ENCODE data around the gene SF3B1.
"Not testable (repeated sequence)": the region's sequence is repeated elsewhere in the genome, so short reads cannot be mapped to it uniquely, and the experiment has no call there.

SF3B1 gene

DNA sequence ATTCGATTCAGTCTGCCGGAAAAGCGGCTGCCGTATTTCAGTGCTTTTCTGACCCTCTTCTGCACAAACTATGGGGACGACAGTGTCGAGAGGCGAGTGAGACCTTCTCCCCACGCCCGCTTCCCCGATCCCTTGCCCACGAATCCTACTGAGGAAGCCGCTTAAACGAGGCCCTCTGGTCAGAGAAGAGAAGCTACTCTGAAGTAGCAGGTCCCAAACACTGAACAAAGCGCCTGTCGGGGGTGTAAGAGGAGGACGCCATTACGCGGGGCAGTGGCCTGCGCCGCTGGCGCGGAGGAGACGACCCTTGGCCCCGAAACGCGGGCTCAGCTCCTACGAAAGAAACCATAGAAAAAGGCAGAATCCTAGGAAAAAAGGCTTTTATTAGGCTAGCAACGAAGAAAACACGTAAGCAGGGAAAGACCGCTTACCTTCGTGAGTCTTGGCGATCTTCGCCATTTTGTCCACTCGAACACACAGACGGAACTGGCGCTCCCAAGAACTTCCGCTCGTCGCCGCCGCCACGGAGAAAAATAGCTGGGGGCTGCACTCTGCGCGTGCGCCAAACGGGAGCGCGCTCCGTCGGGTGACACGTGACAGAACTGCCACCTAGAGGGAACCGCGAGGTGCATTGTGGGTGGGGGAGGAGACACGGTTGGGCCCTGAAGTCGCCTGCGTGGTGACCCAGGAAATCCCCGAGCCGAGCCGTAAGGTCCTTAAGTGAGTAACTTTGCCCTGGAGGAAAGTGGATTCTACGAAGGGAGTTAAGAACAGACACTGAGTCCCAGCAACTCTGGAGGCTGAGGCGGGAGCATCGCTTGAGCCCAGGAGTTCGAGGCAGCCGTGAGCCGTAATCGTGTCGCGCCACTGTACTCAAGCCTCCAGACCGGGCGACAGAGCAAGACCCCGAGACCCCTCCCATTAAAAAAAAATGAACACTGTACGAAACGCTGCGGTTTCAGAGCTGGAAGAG is at the start of gene SF3B1:
TSS of gene SF3B1 (minus strand) at position 488 of the 973 bp plus-strand sequence. CDS start at position 459, 29 bp downstream.
- peak; percentile 98 for DNase-seq (ENCODE audit: low read depth)

GRCh38 chr2:197484248-197484647 is 49.4 kb upstream of the SF3B1 start:
- DNase-seq (ENCODE audit: low read depth), result not testable (repeated sequence)

GRCh38 chr2:197480165-197481036 is 45.6 kb upstream of the SF3B1 start:
- no peak for DNase-seq (ENCODE audit: low read depth)

DNA sequence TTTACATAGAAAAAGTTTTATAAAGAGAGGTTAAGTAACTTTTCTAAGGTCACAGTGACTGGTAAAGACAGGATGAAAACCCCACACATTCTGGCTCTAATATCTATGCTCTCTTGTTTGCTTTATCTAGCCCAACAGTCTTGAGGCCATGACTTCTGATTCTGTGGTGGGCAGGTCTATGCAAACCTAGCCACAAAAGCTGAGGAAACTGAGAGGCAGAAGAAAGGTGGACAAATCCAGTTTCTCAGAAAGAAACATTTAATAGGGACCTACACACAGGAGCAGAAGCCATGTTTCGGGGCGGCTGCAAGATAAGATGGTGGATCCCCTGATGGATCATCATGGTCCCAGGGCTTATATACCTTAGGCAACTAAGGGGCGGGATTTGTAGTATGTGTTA is 43.0 kb upstream of the SF3B1 start:
- no peak for DNase-seq (ENCODE audit: low read depth)

GRCh38 chr2:197472166-197472565 is 37.3 kb upstream of the SF3B1 start:
- DNase-seq (ENCODE audit: low read depth), result no peak

DNA sequence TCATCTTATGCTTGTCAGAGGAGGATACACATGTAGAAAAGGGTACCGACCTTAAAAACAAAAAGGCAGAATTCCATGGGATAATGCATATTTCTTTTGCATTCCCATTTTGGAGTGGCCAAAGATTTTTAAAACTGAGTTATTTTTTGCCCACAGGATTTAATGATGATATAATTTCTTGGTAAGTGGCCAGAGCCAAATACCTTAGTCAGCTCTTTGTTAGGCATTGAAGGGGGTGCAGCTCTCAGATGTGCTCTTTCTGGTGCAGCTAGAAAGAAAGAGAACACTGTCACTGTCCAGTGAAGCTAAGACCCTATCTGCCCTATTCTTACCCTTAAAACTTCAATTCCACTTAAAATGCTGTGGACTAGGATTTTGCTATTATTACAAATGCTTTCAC is 29.3 kb upstream of the SF3B1 start:
- DNase-seq (ENCODE audit: low read depth), result no peak

DNA sequence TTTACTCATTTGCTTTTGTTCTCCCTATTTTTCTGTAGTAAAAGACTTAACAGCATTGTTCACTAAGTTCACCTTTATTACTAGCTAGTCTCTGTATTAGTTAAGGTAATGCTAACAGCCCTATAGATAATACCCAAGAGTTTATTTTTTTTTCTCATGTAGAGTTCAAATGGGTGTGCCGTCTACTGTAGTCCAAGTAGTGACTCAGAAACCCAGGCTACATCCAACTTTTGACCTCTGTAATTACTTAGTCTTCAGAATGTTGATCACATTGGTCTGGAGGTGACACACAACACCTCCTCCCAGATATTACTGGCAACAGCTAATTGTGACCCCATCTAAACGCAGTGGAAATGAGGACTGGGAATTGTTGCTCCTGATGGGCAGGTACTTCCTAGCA is 26.2 kb upstream of the SF3B1 start:
- DNase-seq (ENCODE audit: low read depth), result no peak

DNA sequence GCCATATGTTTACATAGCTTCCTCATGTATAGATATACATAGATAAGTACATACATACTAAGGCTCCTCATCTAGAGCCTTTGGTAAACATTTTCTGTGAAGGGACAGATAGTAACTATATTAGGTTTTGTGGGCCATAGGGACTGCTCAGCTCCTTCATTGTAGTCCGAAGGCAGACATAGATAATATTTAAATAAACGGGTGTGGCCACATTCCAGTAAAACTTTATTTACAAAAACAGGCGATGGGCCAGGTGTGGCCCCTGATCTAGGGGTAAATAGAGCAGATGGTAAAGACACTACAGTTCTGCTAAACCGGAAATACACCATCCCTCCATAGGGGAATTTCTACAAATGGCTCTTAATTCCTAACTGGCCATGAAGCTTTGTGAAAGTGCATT is 25.8 kb upstream of the SF3B1 start:
- DNase-seq (ENCODE audit: low read depth), result no peak

DNA sequence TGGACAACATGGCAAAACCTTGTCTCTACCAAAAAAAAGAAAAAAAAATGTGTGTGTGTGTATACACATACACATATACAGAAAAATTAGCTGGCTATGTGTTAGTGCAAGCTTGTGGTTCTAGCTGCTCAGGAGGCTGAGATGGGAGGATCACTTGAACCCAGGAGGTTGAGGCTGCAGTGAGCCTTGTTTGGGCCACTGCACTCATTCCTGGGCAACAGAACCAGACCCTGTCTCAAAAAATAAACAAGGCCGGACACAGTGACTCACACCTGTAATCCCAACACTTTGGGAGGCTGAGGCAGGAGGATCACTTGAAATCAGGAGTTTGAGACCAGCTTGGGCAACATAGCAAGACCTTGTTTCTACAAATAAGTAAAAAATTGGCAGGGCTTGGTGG is 20.6 kb upstream of the SF3B1 start:
- DNase-seq (ENCODE audit: low read depth), result no peak

DNA sequence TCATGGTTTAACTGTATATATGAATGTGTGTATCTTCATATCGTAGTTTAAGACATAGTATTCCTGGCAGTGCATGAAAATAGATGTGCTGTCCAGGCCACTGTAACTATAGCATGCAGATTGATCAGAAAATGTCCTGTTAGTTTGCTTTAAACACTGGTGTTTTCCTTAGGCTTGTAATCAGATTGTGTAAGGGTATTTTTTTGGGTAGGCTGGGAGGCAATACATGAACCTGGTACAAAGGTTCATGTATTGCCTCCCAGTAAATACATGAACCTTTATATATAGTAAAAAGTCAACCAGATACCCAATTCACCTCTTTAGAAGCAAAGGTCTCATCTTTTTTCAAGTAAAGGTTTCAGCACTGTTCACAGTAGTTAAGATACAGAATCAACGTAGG is 20.1 kb upstream of the SF3B1 start:
- DNase-seq (ENCODE audit: low read depth), result no peak

DNA sequence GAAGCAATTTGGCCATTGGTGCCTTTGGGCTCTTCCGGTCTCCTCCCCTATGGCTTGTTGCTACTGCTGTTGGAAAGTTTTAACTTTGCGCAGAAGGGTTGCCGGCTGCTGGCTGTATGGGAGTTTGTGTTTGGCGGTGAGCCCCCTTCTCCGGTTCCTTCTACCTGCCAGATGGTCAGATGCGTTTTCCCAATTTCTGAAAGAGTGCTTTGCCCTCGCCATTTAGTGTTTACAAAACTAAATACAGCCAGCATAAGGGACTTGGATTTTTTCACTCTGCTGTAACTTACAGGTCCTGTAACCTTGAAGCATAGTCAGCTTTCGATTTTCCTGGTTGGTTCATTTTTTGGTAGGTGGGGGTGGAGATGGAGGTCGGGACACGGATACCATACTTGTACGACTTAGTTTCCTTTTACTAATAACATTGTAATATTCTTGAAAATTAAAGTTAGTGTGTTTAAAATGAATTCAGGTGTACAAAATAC is 19.1 kb upstream of the SF3B1 start:
- DNase-seq (ENCODE audit: low read depth), result no peak

- DNase-seq (ENCODE audit: low read depth), result peak; percentile 98
Measured at GRCh38 chr2:197453123-197453913, 18.5 kb upstream of the SF3B1 start, which contains the start of gene COQ10B. COQ10B (plus strand) TSS chr2:197453552; CDS start chr2:197453561, 9 bp downstream.

GRCh38 chr2:197452754-197453122 is 17.9 kb upstream of the SF3B1 start:
- no peak for DNase-seq (ENCODE audit: low read depth)

- DNase-seq (ENCODE audit: low read depth), result not testable (repeated sequence)
Measured at GRCh38 chr2:197450935-197451358, 16.1 kb upstream of the SF3B1 start.

GRCh38 chr2:197450465-197450864 is 15.6 kb upstream of the SF3B1 start:
- no peak for DNase-seq (ENCODE audit: low read depth)

DNA sequence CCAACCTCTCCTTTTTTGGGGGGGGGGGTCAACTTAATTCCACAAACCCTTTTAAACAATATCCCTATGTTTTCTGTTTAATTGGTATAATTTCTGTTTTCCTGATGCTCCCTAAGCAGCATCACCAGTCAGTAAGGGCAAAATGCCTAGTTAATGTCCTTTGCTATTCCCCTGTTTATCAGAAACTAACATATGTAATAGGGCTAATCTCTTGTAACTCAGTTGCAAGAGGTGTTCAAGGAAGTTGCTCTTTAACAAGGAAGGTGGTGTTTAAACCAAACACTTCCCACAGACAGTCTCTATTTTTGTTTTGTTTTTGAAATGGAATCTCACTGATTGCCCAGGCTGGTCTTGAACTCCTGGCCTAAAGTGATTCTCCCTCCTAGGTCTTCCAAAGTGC is 12.0 kb upstream of the SF3B1 start:
- DNase-seq (ENCODE audit: low read depth), result no peak

GRCh38 chr2:197445746-197446145 is 10.9 kb upstream of the SF3B1 start:
- no peak for DNase-seq (ENCODE audit: low read depth)

DNA sequence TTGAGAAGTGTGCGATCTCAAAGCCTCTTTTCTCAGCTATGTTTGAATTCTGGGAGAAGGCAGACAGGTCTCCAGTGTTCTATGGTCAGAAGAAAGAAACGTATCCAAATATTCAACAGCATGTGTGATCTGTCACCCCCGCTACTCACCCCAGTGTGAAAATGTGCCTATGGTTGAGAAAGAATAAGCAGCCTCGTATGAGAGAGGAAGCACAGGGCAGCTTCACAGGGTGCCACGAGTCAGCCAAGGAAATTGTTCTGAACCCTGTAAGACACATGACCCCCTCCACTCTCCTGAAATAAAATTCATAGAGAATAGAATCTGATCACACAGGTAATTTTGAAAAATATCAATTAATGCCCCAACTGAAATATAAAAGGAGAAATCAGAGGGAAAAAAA is 8.0 kb upstream of the SF3B1 start:
- no peak for DNase-seq (ENCODE audit: low read depth)

DNA sequence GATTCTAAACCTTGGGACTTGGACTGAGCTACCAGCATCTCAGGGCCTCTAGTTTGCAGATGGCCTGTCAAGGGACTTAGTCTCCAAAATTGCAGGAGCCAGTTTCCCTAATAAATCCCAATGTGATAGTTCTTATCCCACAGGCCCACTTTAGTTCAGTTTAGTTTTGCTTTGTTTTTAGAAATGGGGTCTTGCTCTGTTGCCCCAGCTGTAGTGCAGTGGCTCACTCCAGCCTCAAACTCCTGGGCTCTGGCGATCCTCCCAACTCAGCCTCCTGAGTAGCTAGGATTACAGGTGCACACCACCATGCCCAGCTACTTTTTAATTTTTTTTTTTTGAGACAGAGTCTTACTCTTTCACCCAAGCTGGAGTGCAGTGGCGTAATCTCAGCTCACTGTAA is 2.6 kb upstream of the SF3B1 start:
- no peak for DNase-seq (ENCODE audit: low read depth)

DNA sequence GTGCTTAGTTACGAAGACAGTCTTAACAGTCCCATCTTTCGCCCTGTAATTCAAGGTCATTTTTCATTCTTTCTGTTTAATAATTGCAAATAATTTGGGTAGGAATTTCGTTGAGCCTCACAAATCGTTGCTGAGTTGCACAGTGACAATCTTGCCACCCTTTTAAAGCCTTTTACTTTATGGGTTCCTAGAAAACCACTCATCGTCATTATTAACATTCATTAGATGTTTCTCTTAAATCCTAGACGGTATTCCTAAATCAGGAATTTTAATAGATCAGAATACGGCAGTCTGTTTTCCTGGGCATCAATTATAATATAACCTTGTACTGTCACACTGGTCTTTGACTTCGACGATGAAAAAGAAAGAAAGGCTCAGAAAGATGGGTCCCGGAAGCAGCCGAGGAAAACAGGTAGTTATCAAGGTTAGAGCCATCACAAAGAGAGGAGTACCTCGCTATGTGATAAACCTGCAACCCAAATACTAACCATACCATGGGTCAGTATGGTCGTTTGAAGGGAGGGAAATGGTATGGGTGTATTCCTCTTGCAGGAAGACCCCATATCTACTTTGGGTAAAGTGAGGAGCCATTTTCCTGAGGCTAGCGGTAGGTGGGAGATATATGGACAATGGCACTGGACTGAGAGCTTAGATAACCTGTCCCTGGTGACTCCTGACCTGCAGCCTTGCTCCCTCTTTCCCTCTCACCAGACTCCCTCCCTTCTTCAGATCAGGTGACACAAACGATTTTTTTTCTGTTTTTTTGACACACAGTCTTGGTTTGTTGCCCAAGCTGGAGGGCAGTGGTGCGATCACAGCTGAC is 981 bp upstream of the SF3B1 start:
- DNase-seq (ENCODE audit: low read depth), result no peak
